HepG2 (cell line): ENCODE measurements around the gene PLIN5. TPM values are rescaled to one million over a fixed set of nuclear protein-coding genes. Genes with fewer than 3 reads are reported as not detected.

Experiments used
- GATAD1 ChIP-seq: IDR thresholded peaks from 2 replicates; pipeline ENCODE4 v1.6.1; 2016; ENCODE audit warnings: missing genetic modification reagents, missing compliant biosample characterization
- HES4 ChIP-seq: sonication (generic); formaldehyde crosslinking; IDR thresholded peaks from 2 replicates; pipeline ENCODE4 v1.9.0; 2021; ENCODE audit warnings: mild to moderate bottlenecking, missing genetic modification reagents, borderline replicate concordance
- SSRP1 ChIP-seq: IDR thresholded peaks from 2 replicates; pipeline ENCODE4 v1.6.1; 2016; ENCODE audit warnings: control low read depth
- THAP9 ChIP-seq: sonication (generic); formaldehyde crosslinking; IDR thresholded peaks from 2 replicates; pipeline ENCODE4; 2020; ENCODE audit warnings: missing genetic modification reagents, mild to moderate bottlenecking, borderline replicate concordance
- U2AF2 ChIP-seq: fragments of 200-400 bp; formaldehyde crosslinking; IDR thresholded peaks from 2 replicates; pipeline ENCODE4 v1.6.1; 2017; ENCODE audit warnings: low read depth, mild to moderate bottlenecking, low read length
- ZBTB3 ChIP-seq: sonication (generic); formaldehyde crosslinking; IDR thresholded peaks from 2 replicates; pipeline ENCODE4 v1.4.0; 2020; ENCODE audit warnings: low read depth, mild to moderate bottlenecking, moderate library complexity, missing genetic modification reagents, borderline replicate concordance
- ZNF20 ChIP-seq: sonication (generic); formaldehyde crosslinking; IDR thresholded peaks from 2 replicates; pipeline ENCODE4 v1.4.0; 2020; ENCODE audit warnings: mild to moderate bottlenecking, moderate library complexity, missing genetic modification reagents
- ZNF446 ChIP-seq: sonication (generic); formaldehyde crosslinking; IDR thresholded peaks from 2 replicates; pipeline ENCODE4 v1.5.0; 2020; ENCODE audit warnings: mild to moderate bottlenecking, missing genetic modification reagents
- ZNF687 ChIP-seq: sonication (generic); formaldehyde crosslinking; IDR thresholded peaks from 2 replicates; pipeline ENCODE4 v1.5.1; 2020; ENCODE audit warnings: mild to moderate bottlenecking, missing genetic modification reagents, moderate library complexity
- ZNF713 ChIP-seq: sonication (generic); formaldehyde crosslinking; IDR thresholded peaks from 2 replicates; pipeline ENCODE4 v1.4.0; 2020; ENCODE audit warnings: mild to moderate bottlenecking, missing genetic modification reagents
- polyA plus RNA-seq, 8 experiments: library from polyadenylated mRNA; depleted of rRNA in 3 of 8; stranded (reverse) in 7 of 8; unstranded in 1 of 8; fragments of >200 nt; fragmentation: Illumina TruSeq in 4 of 8; extraction: Trizol in 4 of 8; gene quantifications; 2 replicates each; pipeline versions ENCODE4 v1.2.1 to v1.2.3, GENCODE V29; 2011 to 2016; ENCODE audit warnings: low read depth in 4 of 8, missing spikeins in 1 of 8, mixed read lengths in 1 of 8; ENCODE audit not compliant: insufficient read depth in 1 of 8
- total RNA-seq, 5 experiments: library from RNA; depleted of rRNA; stranded (reverse); fragments of >200 nt; fragmentation: Illumina TruSeq; extraction: Trizol; gene quantifications; 2 replicates each; pipeline ENCODE4 v1.2.3, GENCODE V29; 2016; ENCODE audit warnings: low read depth in 1 of 5
- TF ChIP-seq, protein P1 (sequence below): sonication (generic); formaldehyde crosslinking; IDR thresholded peaks from 2 replicates; pipeline ENCODE4 v1.5.0; 2020; ENCODE audit warnings: mild to moderate bottlenecking, missing genetic modification reagents, borderline replicate concordance
- TF ChIP-seq, protein P2 (sequence below): sonication (generic); formaldehyde crosslinking; IDR thresholded peaks from 2 replicates; pipeline ENCODE4 v1.4.0; 2020; ENCODE audit warnings: mild to moderate bottlenecking, missing genetic modification reagents

PLIN5 gene
- total and polyA plus RNA-seq, 2 of the 13 experiments (the other 11 are each of a cell fraction or from before 2014, with no cell fraction given), result 1.8 to 4.8 TPM

DNA sequence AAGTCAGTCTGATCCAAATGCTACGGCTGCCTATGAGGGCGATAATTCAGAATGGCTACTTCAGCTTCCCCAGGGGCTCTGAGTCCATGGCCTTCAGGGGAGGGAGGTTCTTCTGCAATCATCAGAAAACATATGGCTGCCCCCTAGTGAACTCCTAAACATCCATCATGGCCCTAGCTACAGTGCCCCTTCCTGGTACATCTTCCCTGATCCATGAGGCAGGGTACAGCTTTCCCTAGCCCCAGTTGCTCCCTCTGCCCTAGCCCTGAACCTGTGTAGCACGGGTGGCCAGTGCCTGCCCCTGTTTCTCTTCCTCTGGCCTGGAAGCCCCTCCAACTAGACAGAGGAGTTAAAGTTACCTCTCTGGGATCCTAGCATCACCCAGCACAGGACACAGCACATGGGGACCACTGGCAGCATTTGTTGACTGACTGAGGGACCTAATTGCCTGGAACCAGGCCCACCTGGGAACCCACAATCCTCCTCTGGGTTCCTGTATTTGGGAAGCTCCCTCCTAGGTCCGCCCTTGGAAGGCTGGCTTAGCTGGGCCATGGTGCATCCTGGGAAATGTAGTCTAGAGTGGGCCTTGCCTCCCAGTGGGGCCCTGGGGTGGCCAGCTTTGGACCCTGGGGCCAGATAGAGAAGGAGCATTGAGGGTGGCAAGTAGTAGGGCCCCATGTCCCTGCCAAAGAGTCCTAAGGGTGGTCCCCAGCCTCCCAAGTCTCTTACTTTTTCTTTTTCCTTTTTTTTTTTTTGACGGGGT lies 42.2 kb upstream of the PLIN5 start (continued):
- no peak for TF ChIP-seq HES4
- TF ChIP-seq ZBTB3 (CRISPR knock-in tag), result no peak
- no peak for TF ChIP-seq ZNF20 (CRISPR knock-in tag)
- no peak for TF ChIP-seq GATAD1 (CRISPR knock-in tag)
- TF ChIP-seq ZNF446 (CRISPR knock-in tag), result no peak
- TF ChIP-seq SSRP1 (CRISPR knock-in tag), result no peak
- TF ChIP-seq U2AF2, result no peak
- TF ChIP-seq, protein P1, sequence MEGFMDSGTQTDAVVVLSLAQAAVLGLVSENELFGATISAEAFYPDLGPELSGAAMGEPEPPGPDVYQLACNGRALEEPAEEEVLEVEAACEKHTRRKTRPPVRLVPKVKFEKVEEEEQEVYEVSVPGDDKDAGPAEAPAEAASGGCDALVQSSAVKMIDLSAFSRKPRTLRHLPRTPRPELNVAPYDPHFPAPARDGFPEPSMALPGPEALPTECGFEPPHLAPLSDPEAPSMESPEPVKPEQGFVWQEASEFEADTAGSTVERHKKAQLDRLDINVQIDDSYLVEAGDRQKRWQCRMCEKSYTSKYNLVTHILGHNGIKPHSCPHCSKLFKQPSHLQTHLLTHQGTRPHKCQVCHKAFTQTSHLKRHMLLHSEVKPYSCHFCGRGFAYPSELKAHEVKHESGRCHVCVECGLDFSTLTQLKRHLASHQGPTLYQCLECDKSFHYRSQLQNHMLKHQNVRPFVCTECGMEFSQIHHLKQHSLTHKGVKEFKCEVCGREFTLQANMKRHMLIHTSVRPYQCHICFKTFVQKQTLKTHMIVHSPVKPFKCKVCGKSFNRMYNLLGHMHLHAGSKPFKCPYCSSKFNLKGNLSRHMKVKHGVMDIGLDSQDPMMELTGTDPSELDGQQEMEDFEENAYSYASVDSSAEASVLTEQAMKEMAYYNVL (CRISPR knock-in tag), result no peak
- TF ChIP-seq, protein P2, sequence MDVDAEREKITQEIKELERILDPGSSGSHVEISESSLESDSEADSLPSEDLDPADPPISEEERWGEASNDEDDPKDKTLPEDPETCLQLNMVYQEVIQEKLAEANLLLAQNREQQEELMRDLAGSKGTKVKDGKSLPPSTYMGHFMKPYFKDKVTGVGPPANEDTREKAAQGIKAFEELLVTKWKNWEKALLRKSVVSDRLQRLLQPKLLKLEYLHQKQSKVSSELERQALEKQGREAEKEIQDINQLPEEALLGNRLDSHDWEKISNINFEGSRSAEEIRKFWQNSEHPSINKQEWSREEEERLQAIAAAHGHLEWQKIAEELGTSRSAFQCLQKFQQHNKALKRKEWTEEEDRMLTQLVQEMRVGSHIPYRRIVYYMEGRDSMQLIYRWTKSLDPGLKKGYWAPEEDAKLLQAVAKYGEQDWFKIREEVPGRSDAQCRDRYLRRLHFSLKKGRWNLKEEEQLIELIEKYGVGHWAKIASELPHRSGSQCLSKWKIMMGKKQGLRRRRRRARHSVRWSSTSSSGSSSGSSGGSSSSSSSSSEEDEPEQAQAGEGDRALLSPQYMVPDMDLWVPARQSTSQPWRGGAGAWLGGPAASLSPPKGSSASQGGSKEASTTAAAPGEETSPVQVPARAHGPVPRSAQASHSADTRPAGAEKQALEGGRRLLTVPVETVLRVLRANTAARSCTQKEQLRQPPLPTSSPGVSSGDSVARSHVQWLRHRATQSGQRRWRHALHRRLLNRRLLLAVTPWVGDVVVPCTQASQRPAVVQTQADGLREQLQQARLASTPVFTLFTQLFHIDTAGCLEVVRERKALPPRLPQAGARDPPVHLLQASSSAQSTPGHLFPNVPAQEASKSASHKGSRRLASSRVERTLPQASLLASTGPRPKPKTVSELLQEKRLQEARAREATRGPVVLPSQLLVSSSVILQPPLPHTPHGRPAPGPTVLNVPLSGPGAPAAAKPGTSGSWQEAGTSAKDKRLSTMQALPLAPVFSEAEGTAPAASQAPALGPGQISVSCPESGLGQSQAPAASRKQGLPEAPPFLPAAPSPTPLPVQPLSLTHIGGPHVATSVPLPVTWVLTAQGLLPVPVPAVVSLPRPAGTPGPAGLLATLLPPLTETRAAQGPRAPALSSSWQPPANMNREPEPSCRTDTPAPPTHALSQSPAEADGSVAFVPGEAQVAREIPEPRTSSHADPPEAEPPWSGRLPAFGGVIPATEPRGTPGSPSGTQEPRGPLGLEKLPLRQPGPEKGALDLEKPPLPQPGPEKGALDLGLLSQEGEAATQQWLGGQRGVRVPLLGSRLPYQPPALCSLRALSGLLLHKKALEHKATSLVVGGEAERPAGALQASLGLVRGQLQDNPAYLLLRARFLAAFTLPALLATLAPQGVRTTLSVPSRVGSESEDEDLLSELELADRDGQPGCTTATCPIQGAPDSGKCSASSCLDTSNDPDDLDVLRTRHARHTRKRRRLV (CRISPR knock-in tag), result no peak
- TF ChIP-seq ZNF713 (CRISPR knock-in tag), result no peak
- TF ChIP-seq THAP9, result 0 out of 2 replicates have a peak, but pooled peaks have one; percentile 19
- TF ChIP-seq ZNF687 (CRISPR knock-in tag), result no peak
